ENCODE data around the gene TRPM4.
"Not testable (repeated sequence)": the region's sequence is repeated elsewhere in the genome, so short reads cannot be mapped to it uniquely, and the experiment has no call there.

The TRPM4 gene

DNA sequence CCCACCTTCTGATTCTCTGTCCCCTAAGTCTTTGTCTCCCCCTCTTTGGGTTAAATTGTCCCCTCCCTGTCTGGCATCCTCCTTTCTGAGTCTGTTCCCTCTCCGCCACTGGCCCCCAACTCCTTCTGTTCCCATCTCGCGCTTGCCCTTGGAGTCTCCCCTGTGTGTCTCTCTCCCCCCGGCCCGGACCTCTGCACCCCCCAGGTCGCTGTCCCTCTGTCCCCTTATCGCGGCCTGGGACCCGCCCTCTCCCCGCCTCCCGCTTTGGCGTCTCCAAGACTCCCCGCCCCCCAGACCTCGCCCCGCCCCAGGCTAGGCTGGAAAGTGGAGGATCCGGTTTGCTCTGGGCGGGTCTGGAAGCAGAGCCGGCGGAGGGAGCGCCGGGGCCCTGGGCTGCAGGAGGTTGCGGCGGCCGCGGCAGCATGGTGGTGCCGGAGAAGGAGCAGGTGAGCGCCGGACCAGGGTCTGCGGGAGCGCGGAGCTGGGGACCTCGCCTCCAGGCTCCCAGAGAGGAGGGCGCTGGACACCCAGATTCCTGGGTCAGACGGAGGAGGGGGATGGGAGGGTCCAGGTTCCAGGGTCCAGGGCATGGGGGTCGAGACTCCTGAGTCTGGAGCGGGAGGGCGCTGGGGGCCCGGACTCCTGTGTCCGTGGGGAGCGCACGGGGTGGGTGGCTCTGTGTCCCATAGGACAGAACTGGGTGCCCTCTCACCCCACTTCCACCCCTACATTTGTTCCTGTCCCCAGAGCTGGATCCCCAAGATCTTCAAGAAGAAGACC is at the start of gene TRPM4:
TSS of gene TRPM4 (plus strand) at position 348 of the 780 bp plus-strand sequence. CDS start at position 423, 75 bp downstream.
- peak within 1 kb of the TSS; percentile 43 to 90 (median 80) for H3K27ac ChIP-seq

DNA sequence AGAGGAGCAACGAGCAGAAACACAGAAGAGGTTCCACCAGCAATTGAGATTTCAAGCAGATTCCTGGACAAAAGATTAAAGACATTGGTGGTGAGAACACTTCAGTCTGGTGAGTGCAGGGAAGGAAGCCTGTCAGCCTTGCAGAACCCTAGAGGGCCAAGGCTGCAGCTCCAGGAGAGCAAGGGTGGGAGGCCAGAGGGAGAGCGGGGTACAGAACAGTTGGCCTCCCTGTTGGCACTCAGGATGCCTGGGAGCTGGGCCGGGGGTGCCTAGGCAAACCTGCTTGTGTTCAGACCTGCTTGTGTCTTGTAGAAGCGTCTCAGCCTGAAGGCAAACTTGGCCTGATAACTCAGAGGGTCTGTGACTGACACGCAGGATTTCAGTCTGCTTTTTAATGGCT is 48.5 kb upstream of the TRPM4 start:
- H3K27ac ChIP-seq: no peak overlapping the region
- no peak overlapping the region for H3K4me3 ChIP-seq

More for the DNA sequence above, at the start of gene TRPM4:
- peak within 1 kb of the TSS; percentile 48 to 88 (median 64) for H3K4me3 ChIP-seq

DNA sequence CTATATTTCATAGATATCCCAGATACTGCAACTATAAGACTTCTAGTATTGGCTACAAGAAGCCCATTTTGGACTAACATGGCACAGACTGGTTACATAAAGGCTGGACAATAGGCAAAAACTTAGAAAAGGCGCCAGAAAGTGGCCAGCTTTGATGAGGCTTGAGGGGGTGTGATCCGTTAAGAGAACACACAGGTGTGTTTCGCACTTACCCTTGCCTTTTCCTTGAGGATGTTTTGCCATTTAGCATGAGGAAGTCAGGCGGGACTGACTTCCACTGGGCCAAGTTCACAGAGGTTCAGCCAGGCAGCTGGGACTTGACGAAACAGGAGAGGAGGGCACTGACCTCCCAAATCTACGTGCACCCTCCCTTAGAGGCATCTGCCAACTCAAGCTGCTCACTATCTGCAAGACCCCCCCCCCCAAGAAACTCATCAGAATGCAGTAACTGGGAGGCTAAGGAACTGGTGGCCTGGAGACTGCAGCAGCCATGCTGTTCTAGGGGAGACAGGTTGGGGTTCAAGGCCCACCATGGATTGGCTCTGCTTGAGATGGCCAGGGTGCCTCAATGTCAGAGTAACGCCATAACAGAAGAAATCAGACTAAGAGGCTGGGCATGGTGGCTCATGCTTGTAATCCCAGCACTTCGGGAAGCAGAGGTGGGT is 47.9 kb upstream of the TRPM4 start:
- H3K27ac ChIP-seq: no peak overlapping the region

GRCh38 chr19:49110567-49110966 is 47.0 kb upstream of the TRPM4 start:
- Histone ChIP-seq H3K4me3 (no peak overlapping the region), H3K27ac (no peak overlapping the region)

More for the DNA sequence above, 47.9 kb upstream of the TRPM4 start:
- H3K4me3 ChIP-seq: no peak overlapping the region

DNA sequence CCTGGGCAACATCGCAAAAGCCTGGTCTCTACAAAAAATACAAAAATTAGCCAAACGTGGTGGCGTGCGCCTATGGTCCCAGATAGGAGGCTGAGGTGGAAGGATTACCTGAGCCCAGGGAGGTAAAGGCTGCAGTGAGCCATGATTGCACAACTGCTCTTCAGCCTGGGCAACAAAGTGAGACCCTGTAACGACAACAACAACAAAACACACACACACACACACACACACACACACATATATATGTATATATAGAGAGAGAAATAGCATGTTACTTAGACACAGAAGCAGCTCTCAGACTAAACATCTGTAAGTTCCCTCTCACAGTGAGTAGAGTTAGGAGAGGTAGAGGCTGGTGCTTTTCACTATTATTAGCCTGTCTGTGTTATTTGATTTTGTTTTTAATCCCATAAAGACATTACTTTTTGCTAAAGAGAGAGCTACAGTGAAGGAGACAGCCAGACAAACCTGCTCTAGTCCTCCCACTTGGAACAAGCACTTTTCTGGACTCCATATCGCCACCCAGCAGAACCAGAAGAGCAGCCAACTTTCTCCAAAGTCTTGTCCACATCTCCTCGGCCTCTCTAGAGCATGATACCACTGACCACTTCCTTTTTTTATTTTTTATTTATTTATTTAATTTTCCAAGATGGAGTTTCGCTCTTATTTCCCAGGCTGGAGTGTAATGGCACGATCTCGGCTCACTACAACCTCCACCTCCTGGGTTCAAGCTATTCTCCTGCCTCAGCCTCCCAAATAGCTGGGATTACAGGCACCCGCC is 46.2 kb upstream of the TRPM4 start:
- Histone ChIP-seq H3K27ac (no peak overlapping the region), H3K4me3 (no peak overlapping the region)

GRCh38 chr19:49113762-49114629 is 43.6 kb upstream of the TRPM4 start, which contains the start of gene LIN7B:
LIN7B (plus strand) TSS chr19:49114370; CDS start chr19:49114405, 35 bp downstream.
- peak within 1 kb of the TSS; percentile 66 to 96 (median 86) for H3K4me3 ChIP-seq
- peak within 1 kb of the TSS; percentile 23 to 87 (median 80) for H3K27ac ChIP-seq

DNA sequence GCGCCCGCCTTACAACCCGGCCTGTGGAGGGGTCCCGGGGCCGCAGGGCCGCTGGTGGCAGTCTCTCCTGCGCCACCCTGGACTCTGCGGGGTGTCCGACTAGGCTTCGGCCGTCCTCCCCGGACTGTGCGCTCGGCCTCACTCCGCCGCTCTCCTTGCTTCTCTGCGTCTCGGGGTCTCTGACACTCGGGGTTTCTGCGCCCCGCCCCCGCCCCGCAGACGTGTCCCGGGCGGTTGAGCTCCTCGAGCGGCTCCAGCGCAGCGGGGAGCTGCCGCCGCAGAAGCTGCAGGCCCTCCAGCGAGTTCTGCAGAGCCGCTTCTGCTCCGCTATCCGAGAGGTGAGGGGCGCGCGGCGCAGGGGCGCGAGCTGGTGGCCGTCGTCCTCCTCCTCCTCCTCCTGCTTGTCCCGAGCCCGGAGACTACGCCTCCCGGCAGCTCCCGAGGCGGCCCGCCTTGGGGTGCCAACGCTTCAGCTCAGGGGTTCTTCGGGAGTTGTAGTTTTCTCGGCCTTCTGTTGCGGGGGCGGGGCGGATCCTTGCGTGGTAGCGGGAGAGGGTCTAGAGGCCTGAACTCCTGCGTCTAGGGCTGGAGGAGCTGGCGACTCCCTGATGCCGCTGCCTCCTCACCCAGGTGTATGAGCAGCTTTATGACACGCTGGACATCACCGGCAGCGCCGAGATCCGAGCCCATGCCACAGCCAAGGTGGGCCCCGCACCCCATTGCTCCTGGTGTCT is 42.8 kb upstream of the TRPM4 start:
- Histone ChIP-seq H3K4me3 (peak overlapping the region; percentile 66 to 96 (median 86)), H3K27ac (peak overlapping the region; percentile 23 to 87 (median 80))

- Histone ChIP-seq H3K27ac (no peak overlapping the region), H3K4me3 (no peak overlapping the region)
Observed at GRCh38 chr19:49116544-49116943, 41.0 kb upstream of the TRPM4 start.

GRCh38 chr19:49117677-49118564 is 39.7 kb upstream of the TRPM4 start:
- H3K27ac ChIP-seq: peak overlapping the region in 20 of 21 experiments; percentile 84 to 97 (median 90)
- H3K4me3 ChIP-seq: peak overlapping the region; percentile 48 to 69 (median 57)

GRCh38 chr19:49118565-49119410 is 38.8 kb upstream of the TRPM4 start, which contains the start of gene C19orf73:
C19orf73 (minus strand) TSS chr19:49119143; CDS start chr19:49119022, 121 bp downstream.
- Histone ChIP-seq H3K4me3 (peak within 1 kb of the TSS; percentile 48 to 69 (median 57)), H3K27ac (peak within 1 kb of the TSS; percentile 3 to 97 (median 89))

DNA sequence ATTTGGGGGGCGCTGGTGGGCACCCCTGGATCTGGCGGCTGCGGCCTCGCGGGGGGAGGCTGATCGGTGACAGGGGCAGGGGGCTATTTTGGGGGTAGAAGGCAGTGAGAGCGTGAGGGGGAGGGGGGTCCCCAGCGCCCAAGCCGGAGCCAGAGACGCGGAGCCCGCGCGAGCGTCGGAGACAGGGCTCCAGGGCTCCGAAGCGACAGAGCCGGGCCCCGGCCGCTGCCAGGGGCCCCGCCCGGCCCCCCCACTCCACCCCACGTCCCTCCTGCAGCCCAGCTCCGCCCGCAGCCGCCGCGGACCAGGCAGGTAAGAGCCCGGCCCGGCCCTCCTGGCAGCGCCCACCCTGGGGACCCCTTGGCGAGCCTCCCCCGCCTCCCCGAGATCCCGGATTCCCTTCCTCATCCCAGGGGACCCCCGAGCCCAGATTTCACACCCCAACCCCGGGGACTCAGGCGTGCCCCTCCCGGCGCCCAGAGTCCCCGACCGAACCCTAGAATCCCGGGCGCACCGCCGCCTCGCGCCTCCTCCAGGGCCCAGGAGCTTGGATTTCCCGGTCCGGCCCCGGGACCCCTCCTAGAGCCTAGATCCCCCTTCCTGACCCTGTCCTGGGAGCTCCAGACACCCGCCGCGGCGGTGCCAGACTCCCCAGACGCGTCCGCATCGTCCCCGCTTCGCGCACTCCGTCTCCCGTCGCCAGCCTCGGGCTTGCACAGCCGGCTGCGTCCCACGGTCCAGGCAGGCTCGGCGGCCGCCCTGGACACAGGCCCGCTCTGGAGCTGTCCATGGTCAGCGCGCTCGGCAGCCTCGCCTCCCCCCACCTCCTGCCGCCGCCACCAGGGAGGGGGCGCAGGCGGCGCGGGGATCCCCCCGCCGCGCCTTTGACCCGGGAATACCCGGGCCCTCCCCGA is 37.9 kb upstream of the TRPM4 start, which contains the start of gene PPFIA3:
TSS of gene PPFIA3 (plus strand) at position 134 of the 914 bp plus-strand sequence. CDS start 8,330 bp downstream, outside the sequence.
- Histone ChIP-seq H3K4me3 (peak within 1 kb of the TSS; percentile 48 to 69 (median 57)), H3K27ac (peak within 1 kb of the TSS; percentile 3 to 97 (median 89))

GRCh38 chr19:49120325-49120683 is 37.3 kb upstream of the TRPM4 start:
- Histone ChIP-seq H3K4me3 (peak overlapping the region; percentile 48 to 69 (median 57)), H3K27ac (peak overlapping the region in 10 of 21 experiments; percentile 4 to 97 (median 90))

GRCh38 chr19:49120868-49121267 is 36.7 kb upstream of the TRPM4 start:
- Histone ChIP-seq H3K27ac (no peak overlapping the region), H3K4me3 (no peak overlapping the region)

- H3K27ac ChIP-seq, H3K4me3 ChIP-seq: not testable (repeated sequence)
Observed at GRCh38 chr19:49121841-49122240, 35.8 kb upstream of the TRPM4 start.

- not testable (repeated sequence) for H3K4me3 ChIP-seq, H3K27ac ChIP-seq
Observed at GRCh38 chr19:49123285-49123684, 34.3 kb upstream of the TRPM4 start.

Data from skin epidermis (tissue), 12 donors.